Medulla oblongata (tissue), 1 donor: Measurements from ENCODE around the gene PXYLP1.
"Not testable (repeated sequence)": the region's sequence is repeated elsewhere in the genome, so short reads cannot be mapped to it uniquely, and the experiment has no call there.

Experiments
- DNase-seq: peaks from one replicate; pipeline ENCODE4 v3.0.0-alpha.2; 2015; ENCODE audit errors: extremely low spot score

Gene PXYLP1, protein sequence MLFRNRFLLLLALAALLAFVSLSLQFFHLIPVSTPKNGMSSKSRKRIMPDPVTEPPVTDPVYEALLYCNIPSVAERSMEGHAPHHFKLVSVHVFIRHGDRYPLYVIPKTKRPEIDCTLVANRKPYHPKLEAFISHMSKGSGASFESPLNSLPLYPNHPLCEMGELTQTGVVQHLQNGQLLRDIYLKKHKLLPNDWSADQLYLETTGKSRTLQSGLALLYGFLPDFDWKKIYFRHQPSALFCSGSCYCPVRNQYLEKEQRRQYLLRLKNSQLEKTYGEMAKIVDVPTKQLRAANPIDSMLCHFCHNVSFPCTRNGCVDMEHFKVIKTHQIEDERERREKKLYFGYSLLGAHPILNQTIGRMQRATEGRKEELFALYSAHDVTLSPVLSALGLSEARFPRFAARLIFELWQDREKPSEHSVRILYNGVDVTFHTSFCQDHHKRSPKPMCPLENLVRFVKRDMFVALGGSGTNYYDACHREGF

DNA sequence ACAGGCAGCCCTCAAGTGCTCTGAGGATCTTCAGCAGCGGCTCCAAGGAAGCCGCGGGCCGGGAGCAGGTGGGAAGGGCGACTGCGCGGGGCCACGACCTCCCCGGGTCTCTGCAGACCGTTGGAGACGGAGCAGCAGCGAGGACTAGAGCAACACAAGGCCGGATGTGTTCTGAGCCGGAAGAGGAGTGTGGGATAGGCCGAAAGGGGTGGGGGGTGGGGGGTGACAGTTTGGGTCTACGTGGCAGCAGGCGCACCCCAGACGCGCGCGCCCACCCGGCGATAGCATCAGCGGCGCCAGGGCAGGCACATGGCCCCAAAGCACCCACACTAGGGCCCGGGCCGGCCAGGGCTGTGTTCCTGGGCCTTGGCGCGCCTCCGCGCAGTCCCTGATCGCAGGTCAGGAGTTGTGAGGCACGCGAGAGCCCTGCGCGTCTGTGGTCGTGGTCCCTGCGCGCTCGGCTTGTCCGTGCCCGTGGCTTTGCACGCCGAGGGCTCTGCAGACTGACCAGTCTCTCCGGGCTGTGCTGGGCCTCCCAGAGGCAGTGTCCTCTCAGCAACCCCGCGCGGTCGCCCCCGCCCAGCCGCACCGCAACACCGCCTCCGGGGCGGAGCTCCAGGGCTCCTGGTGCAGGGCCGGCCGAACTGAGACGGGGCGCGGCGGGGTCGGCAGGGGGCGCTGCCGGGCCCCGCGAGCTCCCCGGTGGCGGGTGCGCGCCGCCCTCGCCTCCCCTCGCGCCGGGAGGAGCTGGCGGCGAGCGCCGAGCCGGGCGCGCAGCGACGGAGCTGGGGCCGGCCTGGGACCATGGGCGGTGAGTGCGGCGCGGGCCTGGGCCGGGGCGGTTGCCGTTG, at the start of gene PXYLP1:
Gene PXYLP1, plus strand, starts transcription at position 725 of the 851 bp plus-strand sequence. CDS start 28,351 bp downstream, outside the sequence.
- DNase-seq = peak; percentile 93

DNA sequence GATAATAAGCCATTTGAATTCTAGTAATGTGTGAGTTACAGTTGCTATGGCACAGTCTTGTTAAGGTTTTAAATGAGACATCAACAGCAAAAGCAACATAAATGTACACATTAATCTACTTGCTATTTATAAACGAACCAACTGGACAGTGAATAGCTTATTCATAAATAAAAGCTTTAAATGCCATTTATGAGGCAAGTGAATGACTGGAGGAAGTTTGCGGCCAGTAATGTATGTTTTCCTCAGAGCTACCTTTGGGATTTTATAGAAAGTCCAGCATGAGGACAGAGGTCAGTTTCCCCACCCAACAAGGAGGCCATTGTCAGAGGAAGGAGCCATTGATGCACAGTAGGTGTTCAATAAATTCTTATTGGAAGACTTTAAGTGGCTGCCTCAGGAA, 48.0 kb upstream of the PXYLP1 start:
- no peak for DNase-seq

DNA sequence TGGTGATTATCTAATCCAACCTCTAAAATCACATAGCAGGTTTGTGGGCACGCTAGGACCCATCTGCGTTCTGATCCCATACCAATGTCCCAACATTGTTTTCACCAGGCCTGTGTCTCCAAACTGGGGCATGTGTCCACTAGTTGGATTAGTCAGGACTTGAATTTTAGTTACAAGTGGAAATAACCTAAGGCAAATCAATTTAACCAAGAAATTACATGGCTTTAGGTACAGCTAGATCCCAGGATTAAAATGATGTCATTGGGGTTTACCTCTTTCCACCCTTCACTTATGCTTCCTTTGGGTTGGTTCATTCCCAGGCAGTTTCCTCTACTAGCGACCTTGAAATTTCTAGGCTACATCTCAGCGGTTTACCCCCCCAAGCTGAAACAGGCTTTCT, 47.2 kb upstream of the PXYLP1 start:
- no peak for DNase-seq

DNA sequence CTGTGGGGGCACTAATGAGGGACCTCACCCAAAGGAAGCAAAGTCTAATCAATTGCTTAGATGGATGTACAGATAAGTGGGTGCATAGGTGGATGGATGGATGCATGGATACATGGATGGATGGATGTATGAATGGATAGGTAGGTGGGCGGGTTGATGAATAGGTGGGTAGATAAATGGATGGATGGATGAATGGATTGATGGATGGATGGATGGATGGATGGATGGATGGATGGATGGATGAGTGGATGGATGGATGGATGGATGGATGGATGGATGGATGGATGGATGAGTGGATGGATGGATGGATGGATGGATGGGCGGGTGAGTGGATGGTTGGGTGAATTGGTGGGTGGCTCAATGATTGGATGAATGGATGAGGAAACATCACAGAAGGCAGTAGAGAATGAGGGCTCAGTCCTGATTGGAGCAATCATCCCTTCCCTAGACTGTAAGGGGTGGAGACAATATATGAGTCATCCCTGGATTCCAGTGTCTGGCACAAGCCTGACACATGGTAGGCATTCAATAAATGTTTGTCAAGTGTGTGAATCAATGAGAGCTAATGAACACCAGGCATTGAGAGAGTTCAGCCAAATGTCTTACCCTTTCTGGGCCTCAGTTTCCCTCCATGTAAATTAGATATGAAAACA, 40.4 kb upstream of the PXYLP1 start:
- no peak for DNase-seq

DNA sequence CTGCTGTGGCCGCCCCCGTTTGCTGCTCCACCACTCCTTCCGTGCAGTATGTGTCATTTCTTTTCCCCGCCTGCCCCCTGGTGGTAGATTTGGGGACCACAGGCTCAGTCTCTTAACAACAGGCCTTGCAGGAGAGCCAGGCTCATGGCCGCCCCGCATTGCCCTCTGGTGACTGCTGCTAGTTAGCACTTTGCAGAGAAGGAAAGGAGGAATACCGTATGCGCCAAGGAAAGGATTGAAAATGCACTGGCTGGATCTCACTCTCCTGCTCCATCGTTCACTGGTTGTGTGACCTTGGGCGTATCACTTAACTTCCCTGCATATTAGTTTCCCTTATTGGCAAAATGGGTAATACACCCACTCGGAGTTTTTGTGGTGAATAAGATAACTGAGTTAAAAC, 39.3 kb upstream of the PXYLP1 start:
- DNase-seq = peak; percentile 98

DNA sequence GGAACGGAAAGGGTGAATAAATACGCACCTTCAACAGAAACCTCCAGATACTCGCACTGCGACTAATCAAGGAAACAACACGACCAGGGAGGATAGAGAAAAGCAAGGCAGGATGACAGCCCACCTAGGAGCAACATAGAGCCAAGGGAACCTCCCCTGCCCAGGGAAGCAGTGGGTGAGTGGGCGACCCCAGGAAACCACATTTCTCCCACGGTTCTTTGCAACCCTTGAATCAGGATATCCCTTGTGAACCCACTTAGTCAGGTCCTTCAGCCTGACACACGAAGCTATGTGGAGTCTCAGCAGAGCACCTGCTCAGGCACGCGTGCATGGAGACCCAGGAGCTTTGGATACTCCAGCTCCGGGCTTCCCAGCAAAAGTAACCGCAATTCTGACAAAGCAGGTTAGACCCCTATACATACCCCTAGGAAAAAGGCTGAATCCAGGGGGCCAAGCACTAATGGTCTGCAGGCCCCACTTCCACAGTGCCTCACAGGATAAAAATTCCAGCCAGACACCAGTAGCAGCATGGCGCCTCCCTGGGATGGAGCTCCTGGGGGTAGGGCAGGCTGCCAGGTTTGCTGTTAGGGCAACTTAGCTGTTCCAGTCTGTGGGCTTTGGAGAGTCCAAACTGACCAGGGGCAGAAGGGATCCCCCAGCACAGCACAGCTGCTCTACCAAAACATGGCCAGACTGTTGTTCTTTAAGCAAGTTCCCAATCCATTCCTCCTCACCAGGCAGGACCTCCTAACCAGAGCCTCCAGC, 38.4 kb upstream of the PXYLP1 start:
- no peak for DNase-seq

DNA sequence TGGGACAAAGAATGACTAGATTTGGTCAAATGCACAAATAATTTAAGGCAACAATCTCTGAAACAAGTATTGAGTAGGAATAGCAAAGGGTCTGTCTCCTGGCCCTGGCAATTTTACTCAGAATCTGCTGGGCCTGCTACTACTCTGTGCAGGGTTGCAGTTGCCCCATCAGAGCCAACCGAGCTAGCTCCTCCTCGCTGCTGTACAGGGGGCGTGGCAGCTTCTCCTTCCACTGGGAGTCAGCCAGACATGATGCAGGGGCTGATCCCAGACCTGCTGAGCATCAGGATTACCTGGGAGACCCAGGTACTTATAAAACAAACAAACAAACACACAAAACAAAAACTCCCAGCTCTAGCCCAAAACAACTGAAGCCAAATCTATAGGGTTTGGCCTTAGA, 30.5 kb upstream of the PXYLP1 start:
- DNase-seq = no peak

DNA sequence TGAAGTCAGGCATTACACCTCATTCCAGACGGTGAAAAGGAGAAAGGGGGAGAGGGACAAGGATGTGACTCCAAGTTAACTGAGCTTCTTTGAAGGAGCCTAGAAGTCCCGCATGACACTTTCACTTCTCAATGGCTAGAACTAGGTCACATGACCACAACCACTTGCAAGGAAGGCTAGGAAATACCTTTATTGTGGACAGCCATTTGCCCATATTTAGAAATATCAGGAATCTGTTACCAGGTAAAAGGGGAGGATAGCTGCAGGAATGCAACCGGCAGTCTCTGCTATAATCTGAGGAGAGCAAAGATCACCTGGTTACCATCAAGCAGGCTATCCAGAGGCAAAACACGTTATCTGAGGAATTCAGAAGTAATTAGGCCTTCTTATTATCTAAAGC, 28.9 kb upstream of the PXYLP1 start:
- no peak for DNase-seq

DNA sequence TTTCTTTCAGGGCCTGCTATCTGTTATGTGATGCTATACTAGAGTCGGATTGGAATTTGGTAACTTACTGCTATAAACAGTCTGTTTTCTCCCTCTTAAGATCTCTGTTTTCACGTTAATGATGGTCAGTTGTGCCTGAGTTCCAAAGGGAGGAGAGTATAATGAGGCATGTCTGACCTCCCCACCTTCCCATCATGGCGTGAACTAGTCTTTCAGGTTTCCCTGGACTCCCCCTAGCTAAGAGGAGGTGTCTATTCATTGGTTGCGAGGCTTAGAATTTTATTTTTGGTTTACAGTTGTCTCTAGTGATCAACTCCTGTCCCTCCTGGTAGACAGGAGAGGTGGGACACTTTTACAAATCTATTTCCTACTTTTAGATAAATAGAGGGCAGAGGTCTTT, 27.8 kb upstream of the PXYLP1 start:
- DNase-seq = no peak

DNA sequence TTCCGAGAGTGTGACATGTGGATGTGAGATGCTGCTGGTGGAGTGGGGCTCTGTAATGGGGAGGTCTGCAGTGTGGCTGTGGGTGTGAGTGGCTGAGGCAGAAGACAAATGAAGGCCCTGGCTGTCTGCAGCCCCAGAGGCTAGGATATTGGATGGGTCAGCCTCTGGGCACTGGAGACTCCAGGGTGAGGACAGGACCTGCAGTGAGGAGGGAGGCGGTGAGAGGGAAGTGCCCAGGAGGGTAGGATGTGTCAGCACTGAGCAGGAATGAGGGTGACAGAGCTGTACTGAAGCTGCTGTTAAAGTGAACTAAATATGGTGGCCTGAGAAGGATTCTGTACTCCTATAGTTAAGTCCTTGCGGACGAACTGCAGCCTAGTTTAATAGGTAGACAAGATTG, 27.3 kb upstream of the PXYLP1 start:
- DNase-seq = no peak

DNA sequence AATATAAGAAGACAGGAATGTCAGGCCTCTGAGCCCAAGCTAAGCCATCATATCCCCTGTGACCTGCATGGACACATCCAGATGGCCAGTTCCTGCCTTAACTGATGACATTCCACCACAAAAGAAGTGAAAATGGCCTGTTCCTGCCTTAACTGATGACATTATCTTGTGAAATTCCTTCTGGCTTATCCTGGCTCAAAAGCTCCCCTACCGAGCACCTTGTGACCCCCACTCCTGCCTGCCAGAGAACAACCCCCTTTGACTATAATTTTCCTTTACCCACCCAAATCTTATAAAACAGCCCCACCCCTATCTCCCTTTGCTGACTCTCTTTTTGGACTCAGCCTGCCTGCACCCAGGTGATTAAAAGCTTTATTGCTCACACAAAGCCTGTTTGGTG, 20.3 kb upstream of the PXYLP1 start:
- DNase-seq = not testable (repeated sequence)

DNA sequence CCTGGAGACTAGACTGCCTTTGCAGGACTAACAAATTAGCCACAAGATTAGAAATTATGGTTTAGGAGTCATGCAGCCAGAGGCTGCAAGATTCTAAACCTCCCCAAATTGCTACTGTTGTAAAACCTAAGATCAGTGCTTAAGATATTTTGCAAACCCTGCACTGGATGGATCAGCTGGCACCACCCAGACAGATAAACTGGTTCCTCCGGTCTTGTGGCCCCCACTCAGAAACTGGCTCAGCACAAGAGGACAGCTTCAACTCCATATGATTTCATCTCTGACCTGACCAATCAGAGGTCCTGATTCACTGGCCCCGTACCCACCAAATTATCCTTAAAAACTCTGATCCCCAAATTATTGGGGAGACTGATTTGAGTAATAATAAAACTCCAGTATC, 19.5 kb upstream of the PXYLP1 start:
- no peak for DNase-seq

DNA sequence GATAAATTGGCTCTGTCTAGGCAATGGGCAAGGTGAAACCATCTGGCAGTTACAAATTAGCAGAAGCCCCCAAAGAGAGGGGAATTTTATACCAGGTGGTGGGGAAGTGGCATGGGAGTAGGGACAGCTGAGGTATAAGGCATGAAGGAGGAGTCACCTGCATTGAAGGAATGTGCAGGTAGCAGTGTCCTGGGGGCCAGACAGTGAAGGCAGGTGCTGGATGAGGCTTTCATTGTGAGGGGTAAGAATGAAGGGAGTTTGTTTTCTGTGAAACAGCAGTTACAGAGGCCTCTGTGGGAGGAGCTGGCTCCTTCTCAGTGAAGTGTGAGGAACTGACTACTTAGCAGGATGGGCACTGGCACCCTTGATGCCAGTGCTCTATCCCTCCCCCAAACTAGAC, 19.1 kb upstream of the PXYLP1 start:
- no peak for DNase-seq

DNA sequence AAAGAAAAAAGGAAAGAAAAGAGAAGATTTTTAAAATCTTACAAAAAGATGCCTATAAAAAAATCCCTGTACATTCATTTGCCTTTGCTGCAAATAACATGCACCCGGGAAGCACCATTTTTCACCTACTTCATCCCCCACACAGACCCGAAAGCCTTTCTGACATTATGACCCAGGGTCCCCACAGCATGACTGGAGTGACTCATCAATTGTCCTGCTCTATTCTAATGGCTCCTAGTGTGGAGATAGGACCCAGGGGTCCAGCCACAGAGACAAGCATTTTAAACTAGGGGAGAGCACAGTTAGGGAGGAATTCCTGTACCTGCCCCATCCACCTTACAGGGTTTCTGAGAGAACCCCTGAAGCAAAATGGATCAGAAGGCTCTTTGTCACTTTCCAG, 14.7 kb upstream of the PXYLP1 start:
- no peak for DNase-seq

DNA sequence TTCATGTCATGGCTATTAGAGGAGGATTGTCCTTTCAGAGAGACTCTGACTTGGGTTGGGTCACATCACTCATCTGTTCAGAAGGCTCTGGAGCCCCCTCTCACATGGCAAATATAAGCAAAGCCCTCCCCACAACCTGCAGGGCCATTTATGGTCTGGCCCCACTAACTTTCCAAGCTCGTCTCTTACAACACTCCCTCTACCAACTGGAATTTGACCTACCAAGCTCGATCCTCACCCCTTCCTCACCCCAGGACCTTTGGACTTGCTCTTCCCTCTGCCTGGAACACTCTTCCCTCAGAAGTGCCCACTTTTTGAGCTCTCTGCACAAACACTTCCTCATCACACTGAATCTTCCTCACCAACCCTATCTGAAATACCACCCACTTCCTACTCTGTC, 14.2 kb upstream of the PXYLP1 start:
- no peak for DNase-seq

DNA sequence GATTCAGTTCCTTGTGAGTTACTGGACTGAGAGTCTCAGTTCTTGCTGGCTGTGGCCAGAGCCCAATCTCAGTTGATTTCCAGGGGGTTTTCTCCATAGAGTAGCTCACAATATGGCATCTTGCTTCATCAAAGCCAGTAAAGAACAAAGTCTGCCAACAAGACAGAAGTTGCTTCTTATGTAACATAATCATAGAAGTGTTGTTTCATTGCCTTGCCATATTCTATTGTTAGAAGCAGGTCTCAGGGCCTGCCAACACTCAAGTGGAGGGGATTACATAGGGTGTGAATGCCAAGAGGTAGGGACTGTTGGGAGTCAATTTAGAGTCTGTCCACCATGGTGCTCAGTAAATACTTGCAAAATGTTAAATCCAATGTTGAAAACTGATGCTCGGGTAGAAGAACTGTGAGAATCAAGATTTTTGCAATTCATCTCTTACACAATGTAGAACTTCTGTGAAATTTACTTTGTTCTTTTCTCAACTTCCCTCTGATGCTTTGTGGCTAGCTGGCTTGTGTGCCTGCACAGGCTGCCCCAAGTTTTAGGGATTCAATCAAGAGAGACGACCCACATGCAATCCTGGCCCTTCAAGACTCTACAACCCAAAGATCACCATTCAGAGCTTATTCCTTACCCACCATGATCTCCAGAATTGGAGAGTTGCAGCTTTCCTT, 13.3 kb upstream of the PXYLP1 start:
- DNase-seq = no peak

DNA sequence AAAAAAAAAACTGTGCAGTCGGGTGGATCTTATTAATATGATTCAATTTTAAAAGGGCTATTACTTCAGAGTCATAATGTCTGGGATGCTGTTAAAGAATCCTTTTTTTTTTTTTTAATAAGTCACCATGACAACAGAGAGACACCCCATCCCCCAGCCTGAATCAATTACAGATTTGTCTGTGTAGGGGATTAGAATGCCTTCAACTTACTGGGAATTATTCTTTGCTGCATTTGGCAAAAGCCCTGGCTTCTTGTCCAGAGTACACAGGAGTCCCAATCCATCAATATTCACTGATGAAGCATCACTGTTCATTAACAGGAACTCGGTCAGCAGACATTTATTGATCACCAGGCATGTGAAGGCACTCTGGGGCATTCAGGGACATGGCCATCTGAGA, 12.7 kb upstream of the PXYLP1 start:
- no peak for DNase-seq

DNA sequence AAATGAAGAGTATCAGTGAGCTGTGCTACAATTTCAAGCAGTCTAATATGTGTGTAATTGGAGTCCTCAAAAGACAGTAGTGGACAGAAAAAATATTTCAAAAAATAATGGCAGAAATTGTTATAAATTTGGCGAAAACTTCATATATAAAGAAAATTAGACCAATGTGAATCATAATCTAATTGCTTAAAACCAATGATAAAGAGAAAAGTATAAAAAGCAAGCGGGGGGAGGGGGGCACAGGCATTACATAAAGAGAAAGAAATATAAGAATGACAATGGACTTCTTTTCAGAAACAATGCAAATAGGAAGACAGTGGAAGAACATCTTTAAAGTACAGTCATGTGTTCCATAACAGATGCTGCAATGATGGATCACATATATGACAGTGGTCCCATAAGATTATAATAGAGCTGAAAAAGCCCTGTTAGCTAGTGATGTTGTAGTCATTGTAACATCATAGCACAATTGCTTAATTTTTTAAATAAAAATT, 7.9 kb upstream of the PXYLP1 start:
- no peak for DNase-seq

DNA sequence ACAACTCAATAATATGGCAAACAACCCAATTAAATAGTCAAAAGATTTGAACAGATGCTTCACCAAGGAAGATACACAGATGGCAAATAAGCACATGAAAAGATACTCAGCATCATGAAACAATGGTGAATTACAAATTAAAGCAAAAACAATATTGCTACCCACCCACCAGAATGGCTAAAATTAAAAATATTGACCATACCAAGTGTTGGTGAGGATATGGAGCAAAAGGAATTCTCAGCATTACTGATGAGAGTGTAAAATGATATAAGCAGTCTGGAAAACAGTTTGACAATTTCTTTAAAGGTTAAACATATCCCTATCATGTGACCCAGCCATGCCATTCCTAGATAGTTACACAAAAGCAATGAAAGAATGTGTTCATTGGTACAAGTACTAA, 5.7 kb upstream of the PXYLP1 start:
- DNase-seq = no peak

DNA sequence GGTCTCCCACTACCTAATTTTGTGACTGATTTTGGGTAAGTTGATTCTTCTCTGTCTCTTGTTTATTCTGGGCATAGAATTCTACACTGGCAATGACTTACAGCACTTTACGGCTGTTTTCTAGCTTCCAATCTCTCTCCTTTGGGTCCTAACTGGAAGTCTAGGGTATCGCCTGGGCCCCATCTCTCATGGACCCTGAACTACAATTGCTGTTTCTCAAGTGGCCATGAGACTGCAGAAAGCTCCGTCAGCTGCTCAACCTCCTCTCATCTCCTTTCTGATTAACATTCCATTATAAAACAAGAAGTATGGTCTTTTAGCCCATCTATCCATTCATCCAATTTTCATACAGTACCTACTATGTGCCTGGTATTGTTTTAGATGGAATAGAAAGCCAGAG, 4.4 kb upstream of the PXYLP1 start:
- DNase-seq = no peak

DNA sequence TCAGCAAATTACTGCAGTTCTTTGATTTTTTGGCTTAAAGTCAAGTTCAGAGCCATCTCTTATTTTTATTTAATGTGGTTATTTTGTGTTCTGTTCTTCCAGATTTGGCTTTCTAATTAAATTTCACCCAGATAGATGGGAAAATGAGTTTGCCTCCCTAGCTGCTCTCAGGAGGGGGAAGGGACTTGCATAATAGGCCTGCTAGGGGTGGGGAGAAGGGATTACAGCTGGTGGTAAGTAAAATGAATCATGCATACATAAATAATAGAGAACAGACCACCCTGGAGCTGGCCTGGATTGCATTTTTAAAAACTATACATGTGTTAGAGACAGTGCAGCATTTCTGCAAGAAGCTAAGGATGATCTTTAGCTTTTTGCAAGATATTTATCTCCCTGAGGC, 3.9 kb upstream of the PXYLP1 start:
- DNase-seq = no peak
